Measurements from ENCODE around the gene USHBP1. TPM values are rescaled to one million over a fixed set of nuclear protein-coding genes. Genes with fewer than 3 reads are reported as not detected.

USHBP1 gene
- total RNA-seq (2014; rRNA removed; shearing (Covaris generic)) = not detected in 2 replicates
- not detected in 2 replicates for polyA plus RNA-seq (2014; cell fraction: nucleus; rRNA removed)

- DNase-seq (ENCODE audit: extremely low read depth, low read depth) = no peak
Observed at GRCh38 chr19:17264641-17264979, at the start of gene USHBP1. Gene USHBP1, minus strand, starts transcription at chr19:17264745. Its CDS starts 446 bp downstream, at chr19:17264299.

- no peak for DNase-seq (ENCODE audit: extremely low read depth, low read depth)
Observed at GRCh38 chr19:17314007-17314593, 49.6 kb upstream of the USHBP1 start.

GRCh38 chr19:17312189-17313113, 47.9 kb upstream of the USHBP1 start:
- DNase-seq (ENCODE audit: extremely low read depth, low read depth) = no peak

GRCh38 chr19:17311455-17312188, 47.1 kb upstream of the USHBP1 start:
- DNase-seq (ENCODE audit: extremely low read depth, low read depth) = no peak

- DNase-seq (ENCODE audit: extremely low read depth, low read depth) = no peak
Observed at GRCh38 chr19:17309965-17310461, 45.5 kb upstream of the USHBP1 start.

- DNase-seq (ENCODE audit: extremely low read depth, low read depth) = peak; percentile 98
Observed at GRCh38 chr19:17309198-17309964, 44.8 kb upstream of the USHBP1 start, which contains the start of gene DDA1. Gene DDA1, plus strand, starts transcription at chr19:17309563. Its CDS starts 92 bp downstream, at chr19:17309655.

GRCh38 chr19:17307876-17308377, 43.4 kb upstream of the USHBP1 start:
- no peak for DNase-seq (ENCODE audit: extremely low read depth, low read depth)

- DNase-seq (ENCODE audit: extremely low read depth, low read depth) = no peak
Observed at GRCh38 chr19:17306285-17306714, 41.8 kb upstream of the USHBP1 start.

GRCh38 chr19:17305517-17306284, 41.2 kb upstream of the USHBP1 start, which contains the start of gene MRPL34:
Gene MRPL34, plus strand, starts transcription at chr19:17305872. Its CDS starts 21 bp downstream, at chr19:17305893.
- peak; percentile 97 for DNase-seq (ENCODE audit: extremely low read depth, low read depth)

GRCh38 chr19:17305216-17305516, 40.6 kb upstream of the USHBP1 start:
- no peak for DNase-seq (ENCODE audit: extremely low read depth, low read depth)

- DNase-seq (ENCODE audit: extremely low read depth, low read depth) = no peak
Observed at GRCh38 chr19:17304386-17305215, 40.1 kb upstream of the USHBP1 start.

- no peak for DNase-seq (ENCODE audit: extremely low read depth, low read depth)
Observed at GRCh38 chr19:17303940-17304267, 39.4 kb upstream of the USHBP1 start.

- peak; percentile 86 for DNase-seq (ENCODE audit: extremely low read depth, low read depth)
Observed at GRCh38 chr19:17303167-17303939, 38.8 kb upstream of the USHBP1 start, which contains the start of gene ABHD8. Gene ABHD8, minus strand, starts transcription at chr19:17303425. Its CDS starts 1,809 bp downstream, at chr19:17301616.

GRCh38 chr19:17302391-17303166, 38.0 kb upstream of the USHBP1 start:
- no peak for DNase-seq (ENCODE audit: extremely low read depth, low read depth)

- no peak for DNase-seq (ENCODE audit: extremely low read depth, low read depth)
Observed at GRCh38 chr19:17300992-17301619, 36.6 kb upstream of the USHBP1 start.

- no peak for DNase-seq (ENCODE audit: extremely low read depth, low read depth)
Observed at GRCh38 chr19:17296976-17297375, 32.4 kb upstream of the USHBP1 start.
